A549 (cell line): ENCODE results near the gene INPP4B. TPM values are rescaled to one million over a fixed set of nuclear protein-coding genes. Genes with fewer than 3 reads are reported as not detected.
A peak's percentile ranks its signal among the peaks of the same experiment; 100 is the strongest.

Experiments
- ATAC-seq, 2 experiments: fragments of 200-7000 bp in 1 of 2; fragments of >200 bp in 1 of 2; cut with Nextera tagmentation in 1 of 2; cut with Tn5 transposase in 1 of 2; 3 replicates each; pipeline versions ENCODE4 v1.8.0 to v1.9.1; 2018 to 2020; ENCODE audit warnings: mild to moderate bottlenecking in 1 of 2, moderate library complexity in 1 of 2
- CTCF ChIA-PET: fragments of 300-600 bp; sonication (Branson Sonifier 250); formaldehyde crosslinking; extraction: SDS; loops from one replicate; lab custom pipeline; 2021; ENCODE audit warnings: antibody characterized with exemption, inconsistent platforms; lab: Yijun Ruan, JAX
- POLR2A ChIA-PET: fragments of 350-600 bp; formaldehyde crosslinking; extraction: SDS; loops from one replicate; lab custom pipeline; 2021; ENCODE audit warnings: antibody characterized with exemption, inconsistent platforms; lab: Yijun Ruan, JAX
- DNase-seq, 2 experiments: peaks; one replicate each; pipeline versions ENCODE4 v3.0.0 to v3.0.0-alpha.2; 2011 to 2016; ENCODE audit warnings: low read depth in 1 of 2, low spot score in 1 of 2
- FAIRE-seq: peaks from 2 replicates; lab custom pipeline; 2011; peaks lifted over from hg19 to GRCh38; lab: Jason Lieb, UNC
- H3K27ac ChIP-seq, 2 experiments: fragments of >200 bp; sonication (Bioruptor Twin); formaldehyde crosslinking; 3 replicates each; pipeline ENCODE4 v1.5.1; 2016 to 2017
- H3K4me1 ChIP-seq: fragments of >200 bp; sonication (Bioruptor Twin); formaldehyde crosslinking; 3 replicates; pipeline ENCODE4 v1.6.1; 2016
- H3K4me2 ChIP-seq: fragments of >200 bp; sonication (Bioruptor Twin); formaldehyde crosslinking; 3 replicates; pipeline ENCODE4 v1.6.1; 2016
- H3K4me3 ChIP-seq: fragments of >200 bp; sonication (Bioruptor Twin); formaldehyde crosslinking; 3 replicates; pipeline ENCODE4 v1.5.1; 2016
- H3K9me3 ChIP-seq: fragments of >200 bp; sonication (Bioruptor Twin); formaldehyde crosslinking; 3 replicates; pipeline ENCODE4 v1.6.1; 2016
- ATOH8 ChIP-seq: fragments of 250-450 bp; sonication (Bioruptor Pico); IDR thresholded peaks from 2 replicates; pipeline ENCODE4 v1.5.0; 2020; ENCODE audit warnings: low read depth, mild to moderate bottlenecking, moderate library complexity
- BCL3 ChIP-seq: fragments of >200 bp; sonication (Bioruptor Twin); formaldehyde crosslinking; IDR thresholded peaks from 3 replicates; pipeline ENCODE4 v1.6.1; 2016
- BHLHE40 ChIP-seq: IDR thresholded peaks from 2 replicates; pipeline ENCODE4 v1.6.1; 2012; ENCODE audit warnings: low read depth, low read length, inconsistent platforms
- CBX2 ChIP-seq: fragments of 200-600 bp; sonication (generic); IDR thresholded peaks from 2 replicates; pipeline ENCODE4 v1.6.1; 2016; ENCODE audit warnings: low read depth, mild to moderate bottlenecking, borderline replicate concordance
- CHD2 ChIP-seq: fragments of 150-350 bp; IDR thresholded peaks from 2 replicates; pipeline ENCODE4 v1.6.1; 2014; ENCODE audit warnings: low read length; ENCODE audit not compliant: partially characterized antibody
- CHD4 ChIP-seq: fragments of 200-600 bp; sonication (generic); IDR thresholded peaks from 2 replicates; pipeline ENCODE4 v1.6.1; 2016; ENCODE audit warnings: antibody characterized with exemption, mild to moderate bottlenecking, borderline replicate concordance
- E2F6 ChIP-seq: IDR thresholded peaks from 2 replicates; pipeline ENCODE4 v1.6.1; 2012; ENCODE audit warnings: low read depth, borderline replicate concordance
- EHMT2 ChIP-seq: fragments of 200-600 bp; sonication (generic); IDR thresholded peaks from 2 replicates; pipeline ENCODE4 v1.6.1; 2016; ENCODE audit warnings: antibody characterized with exemption, low read depth, mild to moderate bottlenecking, moderate library complexity
- ESRRA ChIP-seq: fragments of 150-350 bp; IDR thresholded peaks from 2 replicates; pipeline ENCODE4 v1.6.1; 2014; ENCODE audit warnings: mild to moderate bottlenecking, low read length, borderline replicate concordance
- GATA3 ChIP-seq: IDR thresholded peaks from 2 replicates; pipeline ENCODE4 v1.6.1; 2012; ENCODE audit warnings: borderline replicate concordance
- HEYL ChIP-seq: fragments of 250-450 bp; sonication (Bioruptor Pico); IDR thresholded peaks from 2 replicates; pipeline ENCODE4 v1.8.0; 2021; ENCODE audit warnings: mild to moderate bottlenecking, moderate library complexity
- HOXB13 ChIP-seq: fragments of 250-450 bp; sonication (Bioruptor Pico); IDR thresholded peaks from 2 replicates; pipeline ENCODE4 v1.5.0; 2020; ENCODE audit warnings: low read depth, mild to moderate bottlenecking, moderate library complexity
- MYC ChIP-seq: IDR thresholded peaks from 2 replicates; pipeline ENCODE4 v1.6.1; 2012; ENCODE audit warnings: mild to moderate bottlenecking, inconsistent platforms, low read length, improper control_type of control experiment, borderline replicate concordance
- NPAS2 ChIP-seq: fragments of 250-450 bp; sonication (Bioruptor Pico); IDR thresholded peaks from 2 replicates; pipeline ENCODE4 v1.8.0; 2022; ENCODE audit warnings: mild to moderate bottlenecking, moderate library complexity, borderline replicate concordance
- NR3C1 ChIP-seq: fragments of >200 bp; sonication (Bioruptor Twin); formaldehyde crosslinking; IDR thresholded peaks from 3 replicates; pipeline ENCODE4 v1.6.1; 2017
- PBX3 ChIP-seq: IDR thresholded peaks from 2 replicates; pipeline ENCODE4 v1.6.1; 2012
- PHF8 ChIP-seq: fragments of 200-600 bp; sonication (generic); IDR thresholded peaks from 2 replicates; pipeline ENCODE4 v1.6.1; 2016; ENCODE audit warnings: low read depth, mild to moderate bottlenecking, antibody characterized with exemption, moderate library complexity, borderline replicate concordance
- RAD21 ChIP-seq, 2 experiments: fragments of >200 bp in 1 of 2; sonication (Bioruptor Twin) in 1 of 2; formaldehyde crosslinking in 1 of 2; IDR thresholded peaks in 1 of 2; conservative IDR thresholded peaks in 1 of 2; 2 replicates in 1 of 2; 3 replicates in 1 of 2; pipeline ENCODE4 v1.6.1; 2012 to 2018; ENCODE audit warnings: inconsistent platforms in 1 of 2
- SREBF2 ChIP-seq: fragments of 450-650 bp; IDR thresholded peaks from 2 replicates; pipeline ENCODE4 v1.6.1; 2014; ENCODE audit warnings: mild to moderate bottlenecking, moderate library complexity
- TFCP2L1 ChIP-seq: fragments of 250-450 bp; sonication (Bioruptor Pico); IDR thresholded peaks from 2 replicates; pipeline ENCODE4 v1.5.0; 2021; ENCODE audit warnings: mild to moderate bottlenecking
- TP53 ChIP-seq: fragments of 250-450 bp; sonication (Bioruptor Pico); IDR thresholded peaks from 2 replicates; pipeline ENCODE4 v1.5.0; 2021; ENCODE audit warnings: mild to moderate bottlenecking, moderate library complexity
- ZFP36 ChIP-seq: fragments of 450-650 bp; IDR thresholded peaks from 2 replicates; pipeline ENCODE4 v1.6.1; 2014; ENCODE audit warnings: borderline replicate concordance; ENCODE audit not compliant: partially characterized antibody
- WGBS: methylation state at CpG from one replicate; pipeline ENCODE4 v1.1.6; 2017; ENCODE audit errors: missing lambda C conversion rate; 5-methylcytosine and 5-hydroxymethylcytosine counted together
- polyA plus RNA-seq, 4 experiments: library from polyadenylated mRNA; depleted of rRNA in 3 of 4; stranded (reverse); fragments of >200 nt; fragmentation: RNase III in 1 of 4; extraction: RNeasy Plus Mini Kit Qiagen cat#74134 plus additional on column Dnase treatment in 1 of 4; gene quantifications; 2 replicates in 3 of 4; 3 replicates in 1 of 4; pipeline ENCODE4 v1.2.3, GENCODE V29; 2011 to 2017

The INPP4B gene
- polyA plus RNA-seq, 2 of the 4 experiments (the other 2 are of a cell fraction), result 7.2 to 14.9 TPM

GRCh38 chr4:142815834-142816233 lies 30.3 kb downstream of the INPP4B start:
- ATAC-seq (no peak), DNase-seq (peak in 1 of 2 experiments; percentile 23), FAIRE-seq (no peak)
- no peaks in the 10 kb centered on the region for H3K9me3 ChIP-seq
- no peak overlapping the region for H3K27ac ChIP-seq
- H3K4me3 ChIP-seq, result no peak overlapping the region
- H3K4me2 ChIP-seq, result no peak overlapping the region
- H3K4me1 ChIP-seq, result 0 out of 3 replicates have a peak, but pooled peaks cover 3% of the 10 kb centered on the region
- ChIA-PET POLR2A (no interaction called here), CTCF (no interaction called here)
- 18% methylated on average over 1 of the region's 1 CpG for WGBS
- no peak for TF ChIP-seq MYC
- TF ChIP-seq GATA3, result no peak
- no peak for TF ChIP-seq NR3C1
- no peak for TF ChIP-seq EHMT2
- TF ChIP-seq CBX2, result no peak
- no peak for TF ChIP-seq ESRRA
- TF ChIP-seq ATOH8 (CRISPR knock-in tag), result no peak
- TF ChIP-seq BHLHE40, result no peak
- no peak for TF ChIP-seq CHD4
- no peak for TF ChIP-seq HEYL (CRISPR knock-in tag)
- no peak for TF ChIP-seq CHD2
- TF ChIP-seq SREBF2, result no peak
- no peak for TF ChIP-seq TFCP2L1 (CRISPR knock-in tag)
- no peak for TF ChIP-seq HOXB13 (CRISPR knock-in tag)
- no peak for TF ChIP-seq BCL3
- no peak for TF ChIP-seq PHF8
- TF ChIP-seq RAD21 (conservative IDR thresholded peaks at IDR 0.05 in 1 of 2, IDR thresholded peaks at IDR 0.05 in 1 of 2), result no peak
- no peak for TF ChIP-seq TP53 (CRISPR knock-in tag)

- no peak for DNase-seq
- ChIA-PET CTCF (interaction anchor here (1.1 kb wide), 1 partner anchor 19 kb away, joined by 3 read pairs; no protein-coding TSS in a partner anchor), POLR2A (no interaction called here)
- ATAC-seq, result no peak
- 0 out of 3 replicates have a peak, but pooled peaks cover 3% of the 10 kb centered on the region for H3K4me1 ChIP-seq
- H3K4me3 ChIP-seq, result no peak overlapping the region
- H3K27ac ChIP-seq, result no peak overlapping the region
- no peaks in the 10 kb centered on the region for H3K9me3 ChIP-seq
- FAIRE-seq, result no peak
- H3K4me2 ChIP-seq, result no peak overlapping the region
- no peak for TF ChIP-seq PBX3
- TF ChIP-seq ZFP36, result no peak
- TF ChIP-seq E2F6, result no peak
- TF ChIP-seq RAD21 (conservative IDR thresholded peaks at IDR 0.05 in 1 of 2, IDR thresholded peaks at IDR 0.05 in 1 of 2), result no peak
- no peak for TF ChIP-seq NPAS2 (CRISPR knock-in tag)
- WGBS, result 58% methylated on average over 2 of the region's 2 CpGs
Observed at GRCh38 chr4:142813388-142813787, 32.7 kb downstream of the INPP4B start.
